ENCODE results near the gene PDE11A. TPM values are rescaled to one million over a fixed set of nuclear protein-coding genes. Genes with fewer than 3 reads are reported as not detected.

The PDE11A gene
- polyA plus RNA-seq, 1 experiment, result 0.53 TPM

DNA sequence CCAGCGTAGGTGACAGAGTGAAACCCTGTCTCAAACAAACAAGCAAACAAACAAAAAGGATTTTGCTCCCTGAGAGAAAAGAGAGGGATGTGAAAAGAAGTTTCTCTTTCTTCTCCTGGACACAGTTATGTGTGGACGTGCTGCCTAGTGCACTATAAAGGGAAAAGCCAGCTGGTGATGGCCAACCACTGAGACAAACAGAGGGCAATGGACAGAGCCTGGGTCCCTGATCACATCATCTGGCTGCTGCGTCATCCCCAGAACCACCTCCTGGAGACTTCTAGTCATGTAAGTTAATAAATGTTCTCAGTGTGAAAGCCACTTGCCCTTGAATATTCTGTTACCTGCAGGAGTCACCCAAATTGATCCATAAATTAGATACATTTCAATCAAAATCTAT, 184.9 kb downstream of the PDE11A start:
- DNase-seq (ENCODE audit: low read depth), result no peak
- ChIA-PET POLR2A (no interaction called here), CTCF (interaction anchor here (0.6 kb wide), 1 partner anchor 62 kb away, joined by 3 read pairs; no protein-coding TSS in a partner anchor)
- TF ChIP-seq CTCF (IDR thresholded peaks at IDR 0.05; ENCODE audit: insufficient read depth, low read depth, low read length), result no peak
- Histone ChIP-seq H3K36me3 (ENCODE audit: control insufficient read depth, insufficient read depth, low read length) (no peaks in the 10 kb centered on the region), H3K27me3 (ENCODE audit: control insufficient read depth, insufficient read depth, low read length) (no peaks in the 10 kb centered on the region), H3K4me3 (ENCODE audit: low read depth, low read length) (no peak overlapping the region)

DNA sequence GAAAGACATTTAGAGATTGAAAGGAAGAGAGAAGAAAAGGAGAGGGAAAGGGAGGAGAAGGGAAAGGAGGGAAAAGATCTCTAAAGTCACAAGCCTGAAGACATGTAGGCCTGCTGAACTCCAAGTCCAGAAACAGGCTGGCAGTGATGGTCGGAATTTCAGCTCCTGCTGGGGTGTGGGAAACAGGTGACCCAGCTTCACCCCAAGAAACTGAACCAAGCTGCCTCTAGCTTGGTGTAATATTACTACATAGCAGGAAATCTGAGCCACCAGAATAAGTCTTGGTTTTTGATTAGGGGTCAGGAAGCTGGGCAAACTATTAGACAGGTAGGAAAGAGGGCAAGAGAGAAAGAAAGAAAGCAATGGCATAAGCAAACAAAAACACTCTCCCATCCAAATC, 185.8 kb downstream of the PDE11A start:
- DNase-seq (ENCODE audit: low read depth), result no peak
- H3K4me3 ChIP-seq (ENCODE audit: low read depth, low read length), result no peak overlapping the region
- ChIA-PET CTCF (interaction anchor here (1.6 kb wide), 1 partner anchor 16 kb away, joined by 4 read pairs; no protein-coding TSS in a partner anchor), POLR2A (no interaction called here)
- H3K36me3 ChIP-seq (ENCODE audit: control insufficient read depth, insufficient read depth, low read length), result no peaks in the 10 kb centered on the region
- no peaks in the 10 kb centered on the region for H3K27me3 ChIP-seq (ENCODE audit: control insufficient read depth, insufficient read depth, low read length)
- TF ChIP-seq CTCF (IDR thresholded peaks at IDR 0.05; ENCODE audit: insufficient read depth, low read depth, low read length), result no peak

GRCh38 chr2:177885828-177886466, 186.6 kb downstream of the PDE11A start:
- H3K27me3 ChIP-seq (ENCODE audit: control insufficient read depth, insufficient read depth, low read length), result no peaks in the 10 kb centered on the region
- DNase-seq (ENCODE audit: low read depth), result no peak
- CTCF ChIA-PET, result interaction anchor here (1.6 kb wide), 1 partner anchor 15 kb away, joined by 4 read pairs; no protein-coding TSS in a partner anchor
- H3K4me3 ChIP-seq (ENCODE audit: low read depth, low read length), result no peak overlapping the region
- POLR2A ChIA-PET, result no interaction called here
- no peak for TF ChIP-seq CTCF (IDR thresholded peaks at IDR 0.05; ENCODE audit: insufficient read depth, low read depth, low read length)
- H3K36me3 ChIP-seq (ENCODE audit: control insufficient read depth, insufficient read depth, low read length), result no peaks in the 10 kb centered on the region

- H3K36me3 ChIP-seq (ENCODE audit: control insufficient read depth, insufficient read depth, low read length), result no peaks in the 10 kb centered on the region
- TF ChIP-seq CTCF (IDR thresholded peaks at IDR 0.05; ENCODE audit: insufficient read depth, low read depth, low read length), result no peak
- H3K4me3 ChIP-seq (ENCODE audit: low read depth, low read length), result no peak overlapping the region
- ChIA-PET POLR2A (no interaction called here), CTCF (no interaction called here)
- DNase-seq (ENCODE audit: low read depth), result no peak
- H3K27me3 ChIP-seq (ENCODE audit: control insufficient read depth, insufficient read depth, low read length), result no peaks in the 10 kb centered on the region
These were observed 189.4 kb downstream of the PDE11A start for GRCh38 chr2:177883177-177883576.

DNA sequence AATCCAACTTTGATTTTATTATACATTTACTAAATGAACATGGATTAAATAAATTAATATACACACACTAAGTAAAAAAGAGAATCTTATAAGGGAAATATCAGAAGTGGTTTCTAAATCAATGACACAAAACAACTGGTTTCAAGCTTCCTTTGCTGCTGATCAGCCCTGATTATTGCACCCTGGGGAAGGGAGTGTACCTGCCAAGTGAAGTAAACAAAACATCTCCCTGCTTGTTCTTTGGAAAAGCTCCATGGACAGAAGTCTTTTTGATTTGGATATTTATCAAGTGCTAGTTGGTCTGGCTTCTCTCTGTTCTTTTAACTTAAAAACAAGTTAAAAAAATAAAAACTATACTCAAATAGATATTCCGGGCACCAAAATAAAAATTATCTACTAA, 190.1 kb downstream of the PDE11A start:
- POLR2A ChIA-PET, result no interaction called here

More for the DNA sequence above, 190.1 kb downstream of the PDE11A start:
- H3K27me3 ChIP-seq (ENCODE audit: control insufficient read depth, insufficient read depth, low read length), result no peaks in the 10 kb centered on the region
- no peaks in the 10 kb centered on the region for H3K36me3 ChIP-seq (ENCODE audit: control insufficient read depth, insufficient read depth, low read length)
- CTCF ChIA-PET, result no interaction called here
- H3K4me3 ChIP-seq (ENCODE audit: low read depth, low read length), result no peak overlapping the region
- TF ChIP-seq CTCF (IDR thresholded peaks at IDR 0.05; ENCODE audit: insufficient read depth, low read depth, low read length), result no peak
- DNase-seq (ENCODE audit: low read depth), result no peak

Data from BJ (cell line).